HepG2 (cell line): ENCODE measurements around the gene NEU4. TPM values are rescaled to one million over a fixed set of nuclear protein-coding genes. Genes with fewer than 3 reads are reported as not detected.
A peak's percentile ranks its signal among the peaks of the same experiment; 100 is the strongest.

ENCODE experiments used
- MXI1 ChIP-seq: IDR thresholded peaks from 3 replicates; pipeline ENCODE4 v1.6.1; 2012; ENCODE audit warnings: low read depth, low read length, inconsistent platforms, borderline replicate concordance
- NBN ChIP-seq: fragments of 450-650 bp; conservative IDR thresholded peaks from 2 replicates; pipeline ENCODE4 v1.6.1; 2017
- RNF219 ChIP-seq: sonication (generic); formaldehyde crosslinking; IDR thresholded peaks from 2 replicates; pipeline ENCODE4 v1.5.0; 2020; ENCODE audit warnings: mild to moderate bottlenecking, missing genetic modification reagents
- SALL1 ChIP-seq: sonication (generic); formaldehyde crosslinking; IDR thresholded peaks from 2 replicates; pipeline ENCODE4 v1.8.0; 2022; ENCODE audit warnings: mild to moderate bottlenecking, missing genetic modification reagents
- SOX5 ChIP-seq: IDR thresholded peaks from 2 replicates; pipeline ENCODE4 v1.6.1; 2016; ENCODE audit warnings: borderline replicate concordance
- SRSF1 ChIP-seq: fragments of 200-400 bp; formaldehyde crosslinking; optimal IDR thresholded peaks from 2 replicates; pipeline ENCODE3; 2017; ENCODE audit warnings: mild to moderate bottlenecking, low read depth, low read length, moderate library complexity
- U2AF1 ChIP-seq: fragments of 200-400 bp; formaldehyde crosslinking; optimal IDR thresholded peaks from 2 replicates; pipeline ENCODE3; 2017; ENCODE audit warnings: mild to moderate bottlenecking, low read depth, low read length
- ZFP36 ChIP-seq: fragments of 150-350 bp; IDR thresholded peaks from 2 replicates; pipeline ENCODE4 v1.6.1; 2018; ENCODE audit warnings: borderline replicate concordance, low read length, low read depth; ENCODE audit not compliant: partially characterized antibody
- ZNF230 ChIP-seq: sonication (generic); formaldehyde crosslinking; IDR thresholded peaks from 2 replicates; pipeline ENCODE4 v1.4.0; 2020; ENCODE audit warnings: mild to moderate bottlenecking, missing genetic modification reagents
- ZNF3 ChIP-seq: IDR thresholded peaks from 2 replicates; pipeline ENCODE4 v1.7.0; 2017; ENCODE audit warnings: inconsistent platforms
- ZNF770 ChIP-seq: sonication (generic); formaldehyde crosslinking; IDR thresholded peaks from 2 replicates; pipeline ENCODE4 v1.5.0; 2020; ENCODE audit warnings: mild to moderate bottlenecking, missing genetic modification reagents
- ZNF878 ChIP-seq: sonication (generic); formaldehyde crosslinking; IDR thresholded peaks from 2 replicates; pipeline ENCODE4 v1.8.1; 2023; ENCODE audit warnings: mild to moderate bottlenecking, missing genetic modification reagents, moderate library complexity
- ZSCAN12 ChIP-seq: sonication (generic); formaldehyde crosslinking; IDR thresholded peaks from 2 replicates; pipeline ENCODE4 v1.9.0; 2021; ENCODE audit warnings: mild to moderate bottlenecking, missing genetic modification reagents
- ZSCAN30 ChIP-seq: sonication (generic); formaldehyde crosslinking; IDR thresholded peaks from 2 replicates; pipeline ENCODE4 v1.5.0; 2020; ENCODE audit warnings: mild to moderate bottlenecking, missing genetic modification reagents
- polyA plus RNA-seq, 8 experiments: library from polyadenylated mRNA; depleted of rRNA in 3 of 8; stranded (reverse) in 7 of 8; unstranded in 1 of 8; fragments of >200 nt; fragmentation: Illumina TruSeq in 4 of 8; extraction: Trizol in 4 of 8; gene quantifications; 2 replicates each; pipeline versions ENCODE4 v1.2.1 to v1.2.3, GENCODE V29; 2011 to 2016; ENCODE audit warnings: low read depth in 4 of 8, missing spikeins in 1 of 8, mixed read lengths in 1 of 8; ENCODE audit not compliant: insufficient read depth in 1 of 8
- total RNA-seq, 5 experiments: library from RNA; depleted of rRNA; stranded (reverse); fragments of >200 nt; fragmentation: Illumina TruSeq; extraction: Trizol; gene quantifications; 2 replicates each; pipeline ENCODE4 v1.2.3, GENCODE V29; 2016; ENCODE audit warnings: low read depth in 1 of 5
- TF ChIP-seq, protein P1 (sequence below), 2 experiments: fragments of 450-650 bp in 1 of 2; sonication (generic) in 1 of 2; formaldehyde crosslinking in 1 of 2; IDR thresholded peaks; 2 replicates each; pipeline versions ENCODE4 v1.6.1 to v1.8.0; 2016 to 2022; ENCODE audit warnings: antibody characterized with exemption in 1 of 2, mild to moderate bottlenecking in 1 of 2, missing genetic modification reagents in 1 of 2

Gene NEU4
- total and polyA plus RNA-seq, 2 of the 13 experiments (the other 11 are each of a cell fraction or from before 2014, with no cell fraction given): 53.5 to 107 TPM

DNA sequence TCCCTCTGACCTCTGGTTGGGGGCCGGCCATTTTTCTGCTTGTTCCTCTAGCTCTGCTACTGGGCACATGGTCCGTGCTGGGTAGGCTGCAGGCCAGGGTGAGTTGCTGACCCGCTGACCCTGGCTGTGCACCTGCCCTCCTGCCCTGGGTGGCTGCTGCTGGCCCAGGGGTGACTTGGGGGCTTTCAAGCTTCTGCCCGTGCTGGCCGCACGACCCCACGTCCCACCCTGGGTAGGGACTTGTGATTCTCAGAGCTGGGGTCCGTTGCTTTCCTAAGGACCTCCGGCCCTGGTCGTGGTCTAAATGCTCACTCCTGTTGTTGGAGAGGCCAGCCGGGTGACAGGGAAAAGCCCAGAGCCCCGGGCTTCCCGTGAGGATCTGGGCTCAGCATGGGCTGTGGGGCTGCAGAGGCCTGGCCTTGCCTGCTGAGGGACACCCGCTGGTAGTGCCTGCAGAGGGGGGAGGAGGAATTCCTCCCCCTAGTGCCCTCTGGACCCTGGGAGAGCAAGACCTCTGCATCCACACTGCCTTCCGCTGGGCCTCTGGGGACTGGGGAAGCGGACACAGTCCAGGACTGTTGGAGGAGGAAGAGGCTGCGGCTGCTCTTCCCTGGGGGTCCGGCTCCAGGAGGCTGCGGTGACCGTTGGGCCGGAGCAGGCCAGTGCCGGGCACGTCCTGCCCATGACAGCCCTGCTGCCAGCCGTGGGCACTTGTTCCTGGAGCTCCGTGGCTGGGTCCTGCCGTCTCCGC lies 38.6 kb upstream of the NEU4 start (continued):
- TF ChIP-seq, protein P1, sequence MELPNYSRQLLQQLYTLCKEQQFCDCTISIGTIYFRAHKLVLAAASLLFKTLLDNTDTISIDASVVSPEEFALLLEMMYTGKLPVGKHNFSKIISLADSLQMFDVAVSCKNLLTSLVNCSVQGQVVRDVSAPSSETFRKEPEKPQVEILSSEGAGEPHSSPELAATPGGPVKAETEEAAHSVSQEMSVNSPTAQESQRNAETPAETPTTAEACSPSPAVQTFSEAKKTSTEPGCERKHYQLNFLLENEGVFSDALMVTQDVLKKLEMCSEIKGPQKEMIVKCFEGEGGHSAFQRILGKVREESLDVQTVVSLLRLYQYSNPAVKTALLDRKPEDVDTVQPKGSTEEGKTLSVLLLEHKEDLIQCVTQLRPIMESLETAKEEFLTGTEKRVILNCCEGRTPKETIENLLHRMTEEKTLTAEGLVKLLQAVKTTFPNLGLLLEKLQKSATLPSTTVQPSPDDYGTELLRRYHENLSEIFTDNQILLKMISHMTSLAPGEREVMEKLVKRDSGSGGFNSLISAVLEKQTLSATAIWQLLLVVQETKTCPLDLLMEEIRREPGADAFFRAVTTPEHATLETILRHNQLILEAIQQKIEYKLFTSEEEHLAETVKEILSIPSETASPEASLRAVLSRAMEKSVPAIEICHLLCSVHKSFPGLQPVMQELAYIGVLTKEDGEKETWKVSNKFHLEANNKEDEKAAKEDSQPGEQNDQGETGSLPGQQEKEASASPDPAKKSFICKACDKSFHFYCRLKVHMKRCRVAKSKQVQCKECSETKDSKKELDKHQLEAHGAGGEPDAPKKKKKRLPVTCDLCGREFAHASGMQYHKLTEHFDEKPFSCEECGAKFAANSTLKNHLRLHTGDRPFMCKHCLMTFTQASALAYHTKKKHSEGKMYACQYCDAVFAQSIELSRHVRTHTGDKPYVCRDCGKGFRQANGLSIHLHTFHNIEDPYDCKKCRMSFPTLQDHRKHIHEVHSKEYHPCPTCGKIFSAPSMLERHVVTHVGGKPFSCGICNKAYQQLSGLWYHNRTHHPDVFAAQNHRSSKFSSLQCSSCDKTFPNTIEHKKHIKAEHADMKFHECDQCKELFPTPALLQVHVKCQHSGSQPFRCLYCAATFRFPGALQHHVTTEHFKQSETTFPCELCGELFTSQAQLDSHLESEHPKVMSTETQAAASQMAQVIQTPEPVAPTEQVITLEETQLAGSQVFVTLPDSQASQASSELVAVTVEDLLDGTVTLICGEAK (IDR thresholded peaks at IDR 0.05): no peak
- TF ChIP-seq, protein P1 (CRISPR knock-in tag; IDR thresholded peaks at IDR 0.05): peak; percentile 61; the same call in 1 of the 2 replicates
- TF ChIP-seq ZSCAN12: no peak
- no peak for TF ChIP-seq ZFP36
- TF ChIP-seq ZNF3 (CRISPR knock-in tag): no peak
- no peak for TF ChIP-seq ZNF878 (CRISPR knock-in tag)
- TF ChIP-seq SRSF1: peak; percentile 92
- TF ChIP-seq ZSCAN30 (CRISPR knock-in tag): 0 out of 2 replicates have a peak, but pooled peaks have one; percentile 28
- peak; percentile 96 for TF ChIP-seq SALL1 (CRISPR knock-in tag)
- no peak for TF ChIP-seq ZNF230
- TF ChIP-seq RNF219 (CRISPR knock-in tag): no peak
- peak; percentile 96 for TF ChIP-seq U2AF1
- peak; percentile 87 for TF ChIP-seq SOX5 (CRISPR knock-in tag)
- no peak; the same call in none of the 2 replicates for TF ChIP-seq ZNF770 (CRISPR knock-in tag)
- peak; percentile 80; the same call in 1 of the 3 replicates for TF ChIP-seq MXI1
- no peak for TF ChIP-seq NBN
